HG03354 (cell line): ENCODE data around the gene GABPB2.

Experiments
- ATAC-seq: cut with Tn5 transposase; IDR thresholded peaks from one replicate; pipeline ENCODE4 v1.9.1; 2021; ENCODE audit warnings: mild to moderate bottlenecking; ENCODE audit not compliant: unreplicated experiment, poor library complexity, severe bottlenecking

Gene GABPB2

GRCh38 chr1:151130987-151131586, 60.5 kb downstream of the GABPB2 start:
- peak; percentile 92 for ATAC-seq

- ATAC-seq, result no peak
Observed at GRCh38 chr1:151131701-151132334, 61.3 kb downstream of the GABPB2 start.

GRCh38 chr1:151132335-151133017, 61.9 kb downstream of the GABPB2 start:
- no peak for ATAC-seq

- no peak for ATAC-seq
Observed at GRCh38 chr1:151133018-151133806, 62.7 kb downstream of the GABPB2 start.

GRCh38 chr1:151134396-151134795, 63.8 kb downstream of the GABPB2 start:
- no peak for ATAC-seq

GRCh38 chr1:151134991-151135390, 64.4 kb downstream of the GABPB2 start:
- no peak for ATAC-seq

GRCh38 chr1:151135433-151136385, 65.1 kb downstream of the GABPB2 start:
- ATAC-seq, result no peak

- ATAC-seq, result no peak
Observed at GRCh38 chr1:151137789-151138188, 67.2 kb downstream of the GABPB2 start.

GRCh38 chr1:151142411-151143056, 72.0 kb downstream of the GABPB2 start:
- no peak for ATAC-seq

GRCh38 chr1:151143057-151143435, 72.5 kb downstream of the GABPB2 start:
- no peak for ATAC-seq

GRCh38 chr1:151143986-151144385, 73.4 kb downstream of the GABPB2 start:
- ATAC-seq, result no peak

- ATAC-seq, result no peak
Observed at GRCh38 chr1:151144474-151145303, 74.1 kb downstream of the GABPB2 start.

- ATAC-seq, result no peak
Observed at GRCh38 chr1:151145304-151146071, 74.9 kb downstream of the GABPB2 start.

- peak; percentile 3 for ATAC-seq
Observed at GRCh38 chr1:151146072-151146411, 75.5 kb downstream of the GABPB2 start.

GRCh38 chr1:151146412-151147131, 76.0 kb downstream of the GABPB2 start, which contains the start of gene SEMA6C:
TSS of gene SEMA6C (minus strand) at chr1:151146631. CDS start at chr1:151142621, 4,010 bp downstream.
- peak; percentile 96 for ATAC-seq

- ATAC-seq, result no peak
Observed at GRCh38 chr1:151147132-151147503, 76.6 kb downstream of the GABPB2 start.

- no peak for ATAC-seq
Observed at GRCh38 chr1:151147665-151148064, 77.1 kb downstream of the GABPB2 start.
